ENCODE data around the gene CRIM1.

Gene CRIM1

GRCh38 chr2:36493306-36493705 lies 137.7 kb downstream of the CRIM1 start:
- Histone ChIP-seq H3K9ac (ENCODE audit: low read depth, low read length, poor library complexity, severe bottlenecking) (no peak overlapping the region), H4K20me1 (ENCODE audit: insufficient read depth, low read length, poor library complexity, severe bottlenecking) (no peaks in the 10 kb centered on the region), H3K9me3 (ENCODE audit: insufficient read depth, low read depth, low read length) (no peaks in the 10 kb centered on the region), H3K36me3 (ENCODE audit: insufficient read depth, low read length) (no peaks in the 10 kb centered on the region), H3K27me3 (ENCODE audit: insufficient read depth, low read length, poor library complexity, severe bottlenecking) (no peaks in the 10 kb centered on the region), H3K9me2 (replicated peaks; ENCODE audit: low read depth, low read length) (no peaks in the 10 kb centered on the region), H3K4me3 (ENCODE audit: low read length, poor library complexity, severe bottlenecking) (no peak overlapping the region), H3K4me1 (ENCODE audit: insufficient read depth, low read length, poor library complexity, severe bottlenecking) (no peaks in the 10 kb centered on the region), H2AFZ (ENCODE audit: low read length) (no peak overlapping the region), H3K79me2 (ENCODE audit: insufficient read depth, low read length) (no peaks in the 10 kb centered on the region), H3F3A (ENCODE audit: low read depth) (no peaks in the 10 kb centered on the region), H3K4me2 (ENCODE audit: low read depth, low read length, poor library complexity, severe bottlenecking) (no peak overlapping the region)
- TF ChIP-seq EZH2phosphoT487 (IDR thresholded peaks at IDR 0.05; ENCODE audit: borderline replicate concordance), result no peak
- TF ChIP-seq CTCF (conservative IDR thresholded peaks at IDR 0.05; ENCODE audit: low read length), result no peak

GRCh38 chr2:36497570-36498163 lies 142.1 kb downstream of the CRIM1 start:
- no peak overlapping the region for H3K4me2 ChIP-seq (ENCODE audit: low read depth, low read length, poor library complexity, severe bottlenecking)
- H3K9me3 ChIP-seq (ENCODE audit: insufficient read depth, low read depth, low read length), result no peaks in the 10 kb centered on the region
- no peak for TF ChIP-seq EZH2phosphoT487 (IDR thresholded peaks at IDR 0.05; ENCODE audit: borderline replicate concordance)
- no peak for TF ChIP-seq CTCF (conservative IDR thresholded peaks at IDR 0.05; ENCODE audit: low read length)
- H4K20me1 ChIP-seq (ENCODE audit: insufficient read depth, low read length, poor library complexity, severe bottlenecking), result no peaks in the 10 kb centered on the region
- no peaks in the 10 kb centered on the region for H3K36me3 ChIP-seq (ENCODE audit: insufficient read depth, low read length)
- H3F3A ChIP-seq (ENCODE audit: low read depth), result no peaks in the 10 kb centered on the region
- H3K79me2 ChIP-seq (ENCODE audit: insufficient read depth, low read length), result no peaks in the 10 kb centered on the region
- H3K9ac ChIP-seq (ENCODE audit: low read depth, low read length, poor library complexity, severe bottlenecking), result no peak overlapping the region
- no peaks in the 10 kb centered on the region for H3K27me3 ChIP-seq (ENCODE audit: insufficient read depth, low read length, poor library complexity, severe bottlenecking)
- H3K4me3 ChIP-seq (ENCODE audit: low read length, poor library complexity, severe bottlenecking), result no peak overlapping the region
- H2AFZ ChIP-seq (ENCODE audit: low read length), result no peak overlapping the region
- no peaks in the 10 kb centered on the region for H3K9me2 ChIP-seq (replicated peaks; ENCODE audit: low read depth, low read length)
- H3K4me1 ChIP-seq (ENCODE audit: insufficient read depth, low read length, poor library complexity, severe bottlenecking), result no peaks in the 10 kb centered on the region

GRCh38 chr2:36499128-36499820 lies 143.7 kb downstream of the CRIM1 start:
- no peaks in the 10 kb centered on the region for H3K9me3 ChIP-seq (ENCODE audit: insufficient read depth, low read depth, low read length)
- H3K4me2 ChIP-seq (ENCODE audit: low read depth, low read length, poor library complexity, severe bottlenecking), result no peak overlapping the region
- H3K27me3 ChIP-seq (ENCODE audit: insufficient read depth, low read length, poor library complexity, severe bottlenecking), result no peaks in the 10 kb centered on the region
- no peak overlapping the region for H3K4me3 ChIP-seq (ENCODE audit: low read length, poor library complexity, severe bottlenecking)
- no peaks in the 10 kb centered on the region for H3K36me3 ChIP-seq (ENCODE audit: insufficient read depth, low read length)
- H3K79me2 ChIP-seq (ENCODE audit: insufficient read depth, low read length), result no peaks in the 10 kb centered on the region
- no peaks in the 10 kb centered on the region for H3F3A ChIP-seq (ENCODE audit: low read depth)
- H3K4me1 ChIP-seq (ENCODE audit: insufficient read depth, low read length, poor library complexity, severe bottlenecking), result no peaks in the 10 kb centered on the region
- H2AFZ ChIP-seq (ENCODE audit: low read length), result no peak overlapping the region
- H3K9ac ChIP-seq (ENCODE audit: low read depth, low read length, poor library complexity, severe bottlenecking), result no peak overlapping the region
- TF ChIP-seq CTCF (conservative IDR thresholded peaks at IDR 0.05; ENCODE audit: low read length) (no peak), EZH2phosphoT487 (IDR thresholded peaks at IDR 0.05; ENCODE audit: borderline replicate concordance) (no peak)
- H4K20me1 ChIP-seq (ENCODE audit: insufficient read depth, low read length, poor library complexity, severe bottlenecking), result no peaks in the 10 kb centered on the region
- H3K9me2 ChIP-seq (replicated peaks; ENCODE audit: low read depth, low read length), result no peaks in the 10 kb centered on the region

Measured in Loucy (cell line).